GM19351 (cell line): ENCODE results near the gene MBD4.
A peak's percentile ranks its signal among the peaks of the same experiment; 100 is the strongest.

Source experiments
- ATAC-seq: cut with Tn5 transposase; IDR thresholded peaks from one replicate; pipeline ENCODE4 v1.9.1; 2021; ENCODE audit warnings: mild to moderate bottlenecking, moderate library complexity; ENCODE audit not compliant: unreplicated experiment

Gene MBD4

GRCh38 chr3:129463716-129464115 is 24.0 kb upstream of the MBD4 start:
- no peak for ATAC-seq

GRCh38 chr3:129463094-129463493 is 23.3 kb upstream of the MBD4 start:
- ATAC-seq = no peak

GRCh38 chr3:129462361-129462968 is 22.7 kb upstream of the MBD4 start:
- ATAC-seq = no peak

DNA sequence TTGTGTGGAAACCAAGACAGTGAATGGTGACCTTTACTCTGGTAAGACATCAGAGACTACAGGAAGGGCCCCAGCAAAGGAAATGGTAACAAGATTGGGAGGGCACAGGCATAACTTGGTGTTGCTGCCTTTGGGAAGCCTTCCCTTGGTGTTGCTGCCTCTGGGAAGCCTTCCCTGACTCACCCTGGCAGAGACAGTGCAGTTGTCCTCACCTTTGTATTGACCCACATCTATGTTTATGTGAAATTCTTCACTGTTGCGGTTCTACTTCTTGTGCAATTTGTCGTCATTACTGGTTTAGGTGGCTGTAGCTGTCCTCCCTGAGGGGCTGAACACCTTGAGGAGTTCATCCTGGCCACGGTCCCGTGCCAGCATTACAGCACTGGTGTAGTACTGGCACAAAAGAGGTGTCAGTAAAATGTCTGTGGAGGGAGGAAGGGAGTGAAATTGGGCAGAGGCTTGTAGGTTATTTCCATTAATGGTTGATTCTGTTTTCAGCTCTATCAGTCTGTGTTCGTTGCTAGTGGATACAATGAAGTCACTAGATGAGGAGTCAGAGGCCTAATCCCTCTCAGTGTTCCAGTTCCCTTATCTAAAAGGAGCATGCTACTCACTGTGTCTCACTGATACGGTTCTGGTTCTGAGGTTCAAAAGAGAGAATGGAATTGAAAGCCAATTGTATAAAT is 21.9 kb upstream of the MBD4 start:
- ATAC-seq = no peak

DNA sequence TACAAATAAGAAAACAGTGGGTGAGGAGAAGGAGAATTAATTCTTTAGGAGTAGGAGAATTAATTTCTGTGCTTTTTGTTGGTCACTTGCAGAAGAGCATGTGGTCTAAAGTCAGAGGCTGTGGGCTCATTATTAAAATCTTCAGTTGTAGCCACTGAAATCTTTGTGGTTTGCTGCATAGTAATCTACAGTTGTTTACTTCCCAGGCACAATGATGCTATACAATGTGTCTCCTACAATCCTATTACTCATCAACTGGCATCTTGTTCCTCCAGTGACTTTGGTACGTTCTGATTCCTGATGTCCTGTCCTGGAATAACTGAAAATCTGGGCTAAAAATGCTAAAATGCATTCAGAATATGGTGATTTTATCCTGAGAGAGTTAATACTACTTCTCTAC is 21.3 kb upstream of the MBD4 start:
- no peak for ATAC-seq

- no peak for ATAC-seq
Observed at GRCh38 chr3:129460572-129460971, 20.8 kb upstream of the MBD4 start.

- no peak for ATAC-seq
Observed at GRCh38 chr3:129460155-129460554, 20.4 kb upstream of the MBD4 start.

DNA sequence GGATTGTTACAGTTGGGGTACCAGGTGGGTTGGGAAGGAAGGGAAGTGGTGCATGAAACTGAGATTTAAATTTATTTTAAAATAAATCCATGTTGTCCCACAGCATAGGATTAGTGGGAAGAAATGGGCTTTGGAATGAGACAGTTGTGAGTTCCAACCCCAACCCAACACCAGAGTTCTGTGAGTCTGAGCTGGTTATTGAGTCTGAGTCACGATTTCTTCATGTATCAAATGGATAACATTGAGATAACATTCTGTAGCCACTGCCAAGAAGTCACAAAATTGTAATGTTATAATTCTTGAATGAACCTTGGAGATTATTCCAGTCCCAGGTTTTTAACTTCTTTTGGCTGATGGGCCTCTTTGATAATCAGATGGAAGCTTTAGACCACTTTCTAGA is 14.0 kb upstream of the MBD4 start:
- no peak for ATAC-seq

DNA sequence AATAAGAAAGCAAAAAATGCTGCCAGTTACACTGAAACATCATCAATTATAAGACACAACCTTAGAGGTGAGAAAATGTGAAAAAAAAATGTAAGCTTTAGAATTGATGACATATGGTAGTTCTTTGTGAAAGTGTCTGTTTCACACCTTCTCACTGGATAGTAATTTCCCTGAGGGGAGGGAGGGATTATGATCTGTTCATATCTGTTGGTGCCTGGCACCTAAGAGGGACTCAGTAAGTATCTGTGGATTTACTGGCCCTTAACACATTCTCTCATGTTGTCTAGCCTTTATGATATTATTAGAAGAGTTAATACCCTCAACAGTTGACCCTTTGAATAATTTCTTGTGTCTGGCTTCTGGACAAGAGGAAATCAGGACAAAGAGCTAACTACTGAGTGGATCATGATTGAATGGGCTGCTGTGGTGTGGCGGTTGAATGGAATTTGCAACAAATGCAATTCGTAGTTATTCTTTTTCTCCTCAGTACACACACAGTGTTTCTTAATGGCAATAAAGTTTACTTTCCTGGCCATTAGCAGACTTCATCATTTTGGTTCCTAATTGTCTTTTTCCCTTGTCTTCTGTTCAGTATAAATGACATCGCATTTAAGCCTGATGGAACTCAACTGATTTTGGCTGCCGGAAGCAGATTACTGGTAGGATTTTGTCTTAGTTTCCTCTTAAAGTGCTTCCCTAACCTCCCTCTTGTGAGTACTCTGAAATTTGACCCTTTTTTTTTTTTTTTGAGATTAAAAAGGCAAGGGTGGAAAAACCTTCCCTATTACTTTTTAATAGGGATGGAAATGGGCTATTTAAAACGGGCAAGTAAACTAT is 9.7 kb upstream of the MBD4 start:
- ATAC-seq = no peak

DNA sequence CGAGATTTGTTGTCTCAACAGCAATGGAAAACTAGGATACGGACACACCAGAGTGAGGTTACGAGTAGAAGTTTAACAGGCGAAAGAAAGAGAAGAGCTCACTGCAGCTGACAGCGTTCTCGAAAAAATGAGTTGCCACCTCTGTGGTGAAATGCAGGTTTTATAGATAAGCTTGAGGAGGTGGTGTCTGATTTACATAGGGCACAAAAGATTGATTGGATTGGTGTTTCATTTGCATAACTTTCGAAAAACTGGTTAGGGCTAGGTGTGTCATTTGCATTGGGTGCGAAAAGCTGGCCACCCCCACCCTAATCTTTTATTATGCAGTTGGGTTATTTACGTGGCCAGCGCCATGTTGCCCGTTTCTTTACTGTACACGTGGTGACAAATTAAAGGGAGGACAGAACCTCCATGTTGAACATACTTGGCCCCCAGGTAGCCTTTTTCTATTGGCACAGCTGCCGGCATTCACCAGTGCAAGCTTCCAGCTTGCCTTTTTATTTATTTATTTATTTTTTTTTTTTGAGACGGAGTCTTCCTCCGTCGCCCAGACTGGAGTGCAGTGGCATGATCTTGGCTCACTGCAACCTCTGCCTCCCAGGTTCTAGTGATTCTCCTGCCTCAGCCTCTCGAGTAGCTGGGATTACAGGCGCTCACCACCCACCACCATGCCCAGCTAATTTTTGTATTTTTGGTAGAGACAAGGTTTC is 8.6 kb upstream of the MBD4 start:
- no peak for ATAC-seq

GRCh38 chr3:129446926-129447325 is 7.2 kb upstream of the MBD4 start:
- ATAC-seq = no peak

- ATAC-seq = no peak
Observed at GRCh38 chr3:129445471-129445870, 5.7 kb upstream of the MBD4 start.

DNA sequence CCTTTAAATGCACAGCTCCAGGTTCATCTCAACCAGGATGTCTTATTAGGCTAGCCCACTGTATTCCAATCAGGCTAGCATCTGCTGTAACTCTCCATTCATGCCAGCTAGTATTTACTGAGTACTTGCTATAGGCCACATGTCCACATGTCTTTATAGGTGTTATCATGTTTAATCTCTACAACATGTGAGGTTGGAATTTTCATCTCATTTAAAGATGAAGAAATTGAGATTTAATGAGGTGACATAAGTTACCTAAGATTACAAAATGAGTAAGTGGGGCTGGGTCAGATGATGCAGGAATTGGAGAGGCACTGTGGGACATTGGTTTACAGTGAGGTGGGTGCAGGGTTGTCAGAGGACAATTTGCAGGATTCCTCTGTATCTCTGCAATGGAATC is 3.2 kb upstream of the MBD4 start:
- ATAC-seq = no peak

DNA sequence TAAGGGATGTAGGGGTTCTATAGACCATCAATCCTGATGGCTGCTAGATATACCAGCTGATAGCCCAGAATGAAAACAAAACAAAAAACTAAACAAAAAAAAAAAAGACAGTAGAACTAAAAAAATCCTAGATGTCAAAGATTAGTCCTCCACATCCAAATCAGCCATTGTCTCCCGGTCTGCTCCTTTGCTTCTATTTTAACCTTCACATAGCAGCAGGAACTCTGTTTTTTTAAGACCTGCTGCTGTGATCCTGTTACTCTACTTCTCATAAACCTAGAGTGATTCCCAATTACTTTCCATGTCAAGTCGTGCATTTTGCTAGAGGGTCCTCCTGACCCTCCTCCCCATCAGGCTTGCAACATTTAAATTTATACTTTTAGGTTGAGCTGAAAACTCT is 2.7 kb upstream of the MBD4 start:
- ATAC-seq = no peak

DNA sequence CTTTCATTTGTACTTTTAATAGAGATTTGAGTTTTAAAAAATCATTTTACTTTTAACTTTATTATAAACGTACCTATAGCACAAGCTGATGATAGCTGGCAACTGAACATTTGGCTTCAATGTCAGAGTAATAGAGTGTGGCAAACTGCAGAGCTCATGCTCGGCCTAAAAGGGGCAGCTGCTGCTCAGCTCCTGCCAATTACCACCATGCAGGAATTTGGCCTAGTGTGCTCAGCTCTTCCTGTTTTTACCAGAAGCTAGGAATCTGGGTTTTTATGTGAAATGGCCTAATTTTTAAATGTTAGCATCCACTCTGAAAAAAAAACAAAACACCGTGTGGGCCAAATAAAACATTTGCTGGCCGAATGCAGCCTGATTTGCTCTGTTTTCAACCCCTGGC is 2.0 kb upstream of the MBD4 start:
- ATAC-seq = no peak

GRCh38 chr3:129441215-129441614 is 1.5 kb upstream of the MBD4 start:
- no peak for ATAC-seq

- ATAC-seq = no peak
Observed at GRCh38 chr3:129440618-129441190, 956 bp upstream of the MBD4 start.

- peak; percentile 21 for ATAC-seq
Observed at GRCh38 chr3:129439226-129439816, 427 bp downstream of the MBD4 start.

- no peak for ATAC-seq
Observed at GRCh38 chr3:129435367-129435766, 4.4 kb downstream of the MBD4 start.

DNA sequence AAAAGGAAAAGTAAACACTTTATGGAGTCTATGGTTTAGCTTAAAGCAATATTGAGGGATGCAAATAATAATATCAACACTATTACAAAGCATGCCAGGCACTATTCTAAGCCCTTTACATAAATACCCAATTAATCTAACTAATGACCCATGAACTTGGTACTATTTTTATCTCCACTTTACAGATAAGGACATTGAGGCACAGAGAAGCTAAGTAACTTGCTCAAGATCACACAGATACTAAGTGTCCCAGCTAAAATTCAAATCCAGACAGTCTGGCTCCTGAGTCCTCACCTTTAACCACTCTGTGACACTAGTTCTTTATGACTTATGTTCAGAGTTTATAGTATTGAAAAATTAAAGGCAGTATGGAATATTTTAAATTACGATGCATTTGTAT is 5.6 kb downstream of the MBD4 start:
- ATAC-seq = no peak

GRCh38 chr3:129433565-129433964 is 6.2 kb downstream of the MBD4 start:
- ATAC-seq = no peak
